C4-2B (cell line): ENCODE data around the gene UTS2R.

Source experiments
- H3K27ac ChIP-seq: fragments of 450-650 bp; 2 replicates; pipeline ENCODE4 v1.5.1; 2017
- ZFX ChIP-seq: fragments of 450-650 bp; IDR thresholded peaks from 2 replicates; pipeline ENCODE4 v1.6.1; 2017
- TF ChIP-seq, protein P1 (sequence below): fragments of 450-650 bp; conservative IDR thresholded peaks from 2 replicates; pipeline ENCODE4 v1.5.1; 2017; ENCODE audit warnings: mild to moderate bottlenecking

UTS2R gene

GRCh38 chr17:82391496-82392066, 20.0 kb downstream of the UTS2R start:
- TF ChIP-seq, protein P1, sequence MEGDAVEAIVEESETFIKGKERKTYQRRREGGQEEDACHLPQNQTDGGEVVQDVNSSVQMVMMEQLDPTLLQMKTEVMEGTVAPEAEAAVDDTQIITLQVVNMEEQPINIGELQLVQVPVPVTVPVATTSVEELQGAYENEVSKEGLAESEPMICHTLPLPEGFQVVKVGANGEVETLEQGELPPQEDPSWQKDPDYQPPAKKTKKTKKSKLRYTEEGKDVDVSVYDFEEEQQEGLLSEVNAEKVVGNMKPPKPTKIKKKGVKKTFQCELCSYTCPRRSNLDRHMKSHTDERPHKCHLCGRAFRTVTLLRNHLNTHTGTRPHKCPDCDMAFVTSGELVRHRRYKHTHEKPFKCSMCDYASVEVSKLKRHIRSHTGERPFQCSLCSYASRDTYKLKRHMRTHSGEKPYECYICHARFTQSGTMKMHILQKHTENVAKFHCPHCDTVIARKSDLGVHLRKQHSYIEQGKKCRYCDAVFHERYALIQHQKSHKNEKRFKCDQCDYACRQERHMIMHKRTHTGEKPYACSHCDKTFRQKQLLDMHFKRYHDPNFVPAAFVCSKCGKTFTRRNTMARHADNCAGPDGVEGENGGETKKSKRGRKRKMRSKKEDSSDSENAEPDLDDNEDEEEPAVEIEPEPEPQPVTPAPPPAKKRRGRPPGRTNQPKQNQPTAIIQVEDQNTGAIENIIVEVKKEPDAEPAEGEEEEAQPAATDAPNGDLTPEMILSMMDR: no peak
- no peak for TF ChIP-seq ZFX
- H3K27ac ChIP-seq: no peak overlapping the region

- TF ChIP-seq ZFX: no peak
- TF ChIP-seq, protein P1: no peak
- no peak overlapping the region for H3K27ac ChIP-seq
These were observed 20.8 kb downstream of the UTS2R start for GRCh38 chr17:82392209-82392920.

DNA sequence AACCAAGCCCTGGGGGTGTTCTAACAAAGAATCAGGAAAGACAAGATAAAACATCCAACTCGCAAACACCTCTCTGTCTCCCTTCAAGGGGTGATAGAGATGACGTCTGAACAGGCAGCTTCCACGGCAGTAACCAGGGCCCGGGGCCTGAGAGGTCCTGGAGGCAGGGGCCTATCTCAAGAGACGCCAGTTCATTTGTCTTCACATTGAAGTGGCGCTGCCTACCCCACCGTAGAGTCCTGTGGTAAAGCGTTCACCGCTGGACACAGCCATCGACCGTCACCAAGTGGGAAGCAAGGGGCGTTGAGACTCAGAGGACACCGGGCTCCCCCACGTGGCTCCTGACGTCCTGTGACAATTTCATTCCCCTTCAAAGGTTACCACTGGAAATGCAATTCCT, 21.4 kb downstream of the UTS2R start:
- no peak overlapping the region for H3K27ac ChIP-seq
- TF ChIP-seq, protein P1: no peak
- TF ChIP-seq ZFX: no peak

DNA sequence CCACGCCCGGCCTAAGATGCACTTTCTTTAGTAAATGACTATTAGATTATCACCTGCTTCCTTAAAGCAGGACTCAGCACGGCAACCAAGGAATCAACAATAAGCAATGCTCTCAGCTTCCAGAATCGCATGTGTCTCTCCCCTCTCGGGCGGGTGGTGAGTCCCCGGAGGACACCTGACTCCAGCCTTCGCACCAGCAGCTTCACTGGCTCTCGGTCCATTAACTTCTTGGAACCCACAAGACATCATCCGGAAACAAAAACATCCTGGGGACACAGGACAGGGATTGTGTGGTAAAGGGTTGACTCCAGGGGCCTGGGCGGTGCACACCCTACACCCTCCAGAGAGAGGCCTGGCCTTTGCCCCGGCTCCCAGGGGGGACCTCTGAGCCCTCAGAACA, 22.7 kb downstream of the UTS2R start:
- no peak overlapping the region for H3K27ac ChIP-seq
- TF ChIP-seq, protein P1: no peak
- no peak for TF ChIP-seq ZFX

GRCh38 chr17:82396601-82397435, 25.3 kb downstream of the UTS2R start:
- H3K27ac ChIP-seq: no peak overlapping the region; the same call in 1 of the 2 replicates
- TF ChIP-seq ZFX: no peak
- TF ChIP-seq, protein P1: no peak

GRCh38 chr17:82397449-82398335, 26.1 kb downstream of the UTS2R start:
- TF ChIP-seq, protein P1: no peak
- TF ChIP-seq ZFX: no peak
- H3K27ac ChIP-seq: no peak overlapping the region
